ENCODE results near the gene TTC31. TPM values are rescaled to one million over a fixed set of nuclear protein-coding genes. Genes with fewer than 3 reads are reported as not detected.

Gene TTC31
- total RNA-seq, 6 donors from 2014 or later: 18.2 to 127 (median 27.3) TPM

DNA sequence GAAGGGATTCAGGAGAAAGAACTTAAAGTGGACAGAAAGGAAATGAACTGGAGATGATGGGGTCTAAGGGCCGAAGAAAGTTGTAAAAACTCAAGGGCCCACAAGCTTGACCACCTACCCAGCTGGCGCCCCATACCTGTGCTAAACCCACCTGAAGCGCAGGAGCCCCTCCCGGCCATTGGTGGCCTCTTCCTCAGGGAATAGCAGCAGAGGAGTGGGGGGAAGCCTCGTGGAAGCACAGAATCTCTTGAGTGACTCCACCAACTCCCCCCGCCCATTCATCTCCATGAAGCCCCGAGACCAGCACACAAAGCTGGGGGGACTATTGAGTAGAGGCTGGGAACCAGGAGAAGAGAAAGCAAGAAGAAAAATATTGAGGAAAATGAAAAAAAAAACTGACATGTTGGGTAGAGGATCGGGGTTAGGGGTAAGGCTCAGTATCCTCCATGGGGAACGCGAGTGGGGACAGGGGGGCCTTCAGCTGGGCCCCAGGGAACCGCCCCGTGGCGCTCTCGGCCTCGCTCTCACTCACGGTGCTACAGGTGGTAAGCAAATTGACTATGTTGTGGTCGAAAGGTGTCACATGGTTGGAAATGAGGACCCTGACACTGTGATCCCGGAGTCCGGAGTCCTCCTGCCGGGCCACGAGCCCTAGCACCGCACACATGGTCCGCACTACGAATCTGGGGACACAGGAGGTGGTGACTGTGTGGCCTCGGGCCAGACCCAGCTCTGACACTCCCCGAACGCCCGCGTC lies 45.9 kb downstream of the TTC31 start:
- H3K4me3 ChIP-seq: peak overlapping the region; percentile 65 to 94 (median 82)
- peak overlapping the region; percentile 90 to 95 (median 94) for H3K27ac ChIP-seq
- WGBS, 2 donors: 15 to 28% methylated on average over 17 to 29 of the region's 29 CpGs
- peak in 1 of 2 donors; percentile 0 for ATAC-seq (ENCODE audit: low FRiP score in 2 of 2)
- H3K9me3 ChIP-seq: no peaks in the 10 kb centered on the region
- TF ChIP-seq POLR2A (IDR thresholded peaks at IDR 0.05): no peak
- TF ChIP-seq, protein P1, sequence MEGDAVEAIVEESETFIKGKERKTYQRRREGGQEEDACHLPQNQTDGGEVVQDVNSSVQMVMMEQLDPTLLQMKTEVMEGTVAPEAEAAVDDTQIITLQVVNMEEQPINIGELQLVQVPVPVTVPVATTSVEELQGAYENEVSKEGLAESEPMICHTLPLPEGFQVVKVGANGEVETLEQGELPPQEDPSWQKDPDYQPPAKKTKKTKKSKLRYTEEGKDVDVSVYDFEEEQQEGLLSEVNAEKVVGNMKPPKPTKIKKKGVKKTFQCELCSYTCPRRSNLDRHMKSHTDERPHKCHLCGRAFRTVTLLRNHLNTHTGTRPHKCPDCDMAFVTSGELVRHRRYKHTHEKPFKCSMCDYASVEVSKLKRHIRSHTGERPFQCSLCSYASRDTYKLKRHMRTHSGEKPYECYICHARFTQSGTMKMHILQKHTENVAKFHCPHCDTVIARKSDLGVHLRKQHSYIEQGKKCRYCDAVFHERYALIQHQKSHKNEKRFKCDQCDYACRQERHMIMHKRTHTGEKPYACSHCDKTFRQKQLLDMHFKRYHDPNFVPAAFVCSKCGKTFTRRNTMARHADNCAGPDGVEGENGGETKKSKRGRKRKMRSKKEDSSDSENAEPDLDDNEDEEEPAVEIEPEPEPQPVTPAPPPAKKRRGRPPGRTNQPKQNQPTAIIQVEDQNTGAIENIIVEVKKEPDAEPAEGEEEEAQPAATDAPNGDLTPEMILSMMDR (IDR thresholded peaks at IDR 0.05): no peak
- no peak for TF ChIP-seq EP300 (IDR thresholded peaks at IDR 0.05)
- TF ChIP-seq POLR2AphosphoS5 (IDR thresholded peaks at IDR 0.05): no peak
- no peak for DNase-seq
- H3K27me3 ChIP-seq: no peaks in the 10 kb centered on the region
- H3K4me1 ChIP-seq: peaks cover 22 to 35% (median 26%) of the 10 kb centered on the region in 4 donors
- peaks cover 16 to 46% (median 30%) of the 10 kb centered on the region in 4 donors for H3K36me3 ChIP-seq

DNA sequence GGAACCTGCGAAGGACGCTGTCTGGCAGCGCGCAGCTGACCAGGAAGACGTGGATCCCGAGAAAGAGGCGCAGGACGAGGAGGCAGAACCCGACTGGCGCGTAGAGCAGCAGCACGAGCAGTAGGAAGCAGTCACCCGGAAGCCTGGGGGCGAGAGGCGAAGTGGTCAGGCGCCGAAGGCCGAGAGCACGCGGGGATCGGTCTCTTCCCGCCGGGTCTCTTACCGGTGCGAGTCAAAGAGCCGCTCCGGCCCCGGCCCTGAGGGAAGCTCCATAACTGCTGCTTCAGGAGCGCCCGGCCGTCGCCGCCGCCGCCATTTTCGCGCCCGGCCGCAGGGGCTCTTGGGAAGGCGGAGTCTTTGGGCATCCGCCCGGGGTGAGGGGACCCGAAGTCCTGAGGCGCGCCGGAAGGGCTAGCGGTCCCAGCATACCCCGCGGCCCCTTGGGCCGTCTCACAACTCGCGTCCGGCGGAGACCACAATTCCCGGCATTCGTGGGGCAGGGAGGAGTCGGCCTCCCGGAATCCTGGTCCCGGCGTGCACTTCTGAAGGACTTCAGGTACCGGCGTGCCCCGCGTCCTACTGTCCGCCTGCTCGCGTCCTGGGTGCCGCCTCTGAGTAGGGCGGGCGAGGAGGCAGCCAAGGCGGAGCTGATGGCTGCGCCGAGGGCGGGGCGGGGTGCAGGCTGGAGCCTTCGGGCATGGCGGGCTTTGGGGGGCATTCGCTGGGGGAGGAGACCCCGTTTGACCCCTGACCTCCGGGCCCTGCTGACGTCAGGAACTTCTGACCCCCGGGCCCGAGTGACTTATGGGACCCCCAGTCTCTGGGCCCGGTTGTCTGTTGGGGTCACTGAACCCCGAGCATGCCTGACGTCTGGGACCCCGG lies 46.7 kb downstream of the TTC31 start, which contains the start of the genes AUP1 and HTRA2:
Gene AUP1, minus strand, starts transcription at position 350 of the 882 bp plus-strand sequence. Its CDS starts 77 bp downstream, at position 273.
Gene HTRA2, plus strand, starts transcription at position 577 of the 882 bp plus-strand sequence. Its CDS starts 74 bp downstream, at position 651.
- peak within 1 kb of the TSS; percentile 90 to 95 (median 94) for H3K27ac ChIP-seq
- peak within 1 kb of the TSS; percentile 65 to 94 (median 82) for H3K4me3 ChIP-seq
- 0% methylated on average over 10 to 41 of the region's 87 CpGs for WGBS, 2 donors
- peaks cover 16 to 46% (median 30%) of the 10 kb centered on the region in 4 donors for H3K36me3 ChIP-seq
- peak; percentile 97 to 100 for DNase-seq
- TF ChIP-seq POLR2AphosphoS5 (IDR thresholded peaks at IDR 0.05) (peak; percentile 93 to 94), POLR2A (IDR thresholded peaks at IDR 0.05) (peak in 3 of 4 donors; percentile 74 to 91 (median 80)), EP300 (IDR thresholded peaks at IDR 0.05) (peak in 2 of 4 donors; percentile 46 to 83)
- TF ChIP-seq, protein P1 (IDR thresholded peaks at IDR 0.05): peak in 3 of 6 experiments; percentile 14 to 46 (median 45)
- ATAC-seq (ENCODE audit: low FRiP score in 2 of 2): peak; percentile 97 to 98
- no peaks in the 10 kb centered on the region for H3K27me3 ChIP-seq
- peaks cover 22 to 35% (median 26%) of the 10 kb centered on the region in 4 donors for H3K4me1 ChIP-seq
- H3K9me3 ChIP-seq: no peaks in the 10 kb centered on the region

DNA sequence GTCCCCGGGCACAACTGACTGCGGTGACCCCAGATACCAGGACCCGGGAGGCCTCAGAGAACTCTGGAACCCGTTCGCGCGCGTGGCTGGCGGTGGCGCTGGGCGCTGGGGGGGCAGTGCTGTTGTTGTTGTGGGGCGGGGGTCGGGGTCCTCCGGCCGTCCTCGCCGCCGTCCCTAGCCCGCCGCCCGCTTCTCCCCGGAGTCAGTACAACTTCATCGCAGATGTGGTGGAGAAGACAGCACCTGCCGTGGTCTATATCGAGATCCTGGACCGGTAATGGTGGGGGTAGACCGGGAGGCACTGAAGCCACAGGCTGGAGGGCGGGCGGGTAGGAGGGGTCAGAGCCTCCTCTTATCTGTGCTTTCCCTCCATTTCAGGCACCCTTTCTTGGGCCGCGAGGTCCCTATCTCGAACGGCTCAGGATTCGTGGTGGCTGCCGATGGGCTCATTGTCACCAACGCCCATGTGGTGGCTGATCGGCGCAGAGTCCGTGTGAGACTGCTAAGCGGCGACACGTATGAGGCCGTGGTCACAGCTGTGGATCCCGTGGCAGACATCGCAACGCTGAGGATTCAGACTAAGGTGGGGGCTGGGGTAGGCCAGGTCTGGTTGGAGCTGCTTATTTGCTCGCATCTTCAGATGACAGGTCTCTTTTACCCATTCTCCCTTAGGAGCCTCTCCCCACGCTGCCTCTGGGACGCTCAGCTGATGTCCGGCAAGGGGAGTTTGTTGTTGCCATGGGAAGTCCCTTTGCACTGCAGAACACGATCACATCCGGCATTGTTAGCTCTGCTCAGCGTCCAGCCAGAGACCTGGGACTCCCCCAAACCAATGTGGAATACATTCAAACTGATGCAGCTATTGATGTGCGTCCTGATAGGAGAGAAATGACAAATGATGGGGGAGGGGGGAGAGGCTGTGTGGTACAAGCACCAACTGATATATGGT lies 47.6 kb downstream of the TTC31 start:
- no peaks in the 10 kb centered on the region for H3K27me3 ChIP-seq
- TF ChIP-seq EP300 (IDR thresholded peaks at IDR 0.05) (no peak), POLR2A (IDR thresholded peaks at IDR 0.05) (peak in 1 of 4 donors; percentile 12), POLR2AphosphoS5 (IDR thresholded peaks at IDR 0.05) (peak in 1 of 2 donors; percentile 11)
- TF ChIP-seq, protein P1 (IDR thresholded peaks at IDR 0.05): no peak
- ATAC-seq (ENCODE audit: low FRiP score in 2 of 2) (peak; percentile 34 to 61), DNase-seq (peak; percentile 44 to 91)
- WGBS, 2 donors: 3 to 4% methylated on average over 26 to 47 of the region's 54 CpGs
- H3K27ac ChIP-seq: peak overlapping the region; percentile 90 to 95 (median 94)
- peak overlapping the region; percentile 54 to 94 (median 82) for H3K4me3 ChIP-seq
- H3K4me1 ChIP-seq: peaks cover 22 to 35% (median 26%) of the 10 kb centered on the region in 4 donors
- no peaks in the 10 kb centered on the region for H3K9me3 ChIP-seq
- peaks cover 16 to 45% (median 29%) of the 10 kb centered on the region in 4 donors for H3K36me3 ChIP-seq

DNA sequence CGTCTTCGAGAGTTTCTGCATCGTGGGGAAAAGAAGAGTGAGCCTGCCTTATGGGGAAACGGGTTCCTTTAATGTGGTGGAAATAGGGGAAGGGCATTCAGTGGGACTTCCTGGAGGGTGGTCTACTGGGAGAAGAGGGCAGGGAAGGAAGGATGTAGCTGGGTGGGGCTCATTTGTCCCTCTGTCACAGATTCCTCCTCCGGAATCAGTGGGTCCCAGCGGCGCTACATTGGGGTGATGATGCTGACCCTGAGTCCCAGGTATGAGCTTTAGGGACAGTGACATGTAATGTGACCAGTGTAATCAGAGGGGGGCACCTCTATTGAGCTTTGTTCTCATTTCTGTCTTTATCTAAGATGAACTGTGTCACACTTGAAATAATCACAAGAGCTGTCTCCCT lies 48.8 kb downstream of the TTC31 start:
- no peak for ATAC-seq (ENCODE audit: low FRiP score in 2 of 2)
- no peak for DNase-seq
- H3K4me1 ChIP-seq: peaks cover 22 to 35% (median 26%) of the 10 kb centered on the region in 4 donors
- TF ChIP-seq EP300 (IDR thresholded peaks at IDR 0.05) (no peak), POLR2A (IDR thresholded peaks at IDR 0.05) (no peak), POLR2AphosphoS5 (IDR thresholded peaks at IDR 0.05) (no peak)
- TF ChIP-seq, protein P1 (IDR thresholded peaks at IDR 0.05): no peak
- H3K27ac ChIP-seq: no peak overlapping the region
- H3K4me3 ChIP-seq: no peak overlapping the region
- peaks cover 9 to 34% (median 18%) of the 10 kb centered on the region in 4 donors for H3K36me3 ChIP-seq
- no peaks in the 10 kb centered on the region for H3K27me3 ChIP-seq
- 82% methylated on average over 7 of the region's 7 CpGs for WGBS, 2 donors
- H3K9me3 ChIP-seq: no peaks in the 10 kb centered on the region
